ENCODE measurements around the gene DNASE1. TPM values are rescaled to one million over a fixed set of nuclear protein-coding genes. Genes with fewer than 3 reads are reported as not detected.
A peak's percentile ranks its signal among the peaks of the same experiment; 100 is the strongest.

DNASE1 gene
- total RNA-seq, 1 experiment from 2014 or later, result 11.0 TPM

- H3K4me2 ChIP-seq (ENCODE audit: low read length), result peak overlapping the region; percentile 72
- H4K20me1 ChIP-seq (ENCODE audit: insufficient read depth), result no peaks in the 10 kb centered on the region
- no peaks in the 10 kb centered on the region for H3K27me3 ChIP-seq (ENCODE audit: insufficient read depth, low read length)
- intact Hi-C loops (cut with micrococcal nuclease), result no loop called here
- H2AFZ ChIP-seq (ENCODE audit: low read depth, low read length, poor library complexity, severe bottlenecking), result no peak overlapping the region
- no TSS peak for BruUV-seq (replicated peaks)
- H3K36me3 ChIP-seq (ENCODE audit: control insufficient read depth in 1 of 2, insufficient read depth in 2 of 2, low read length in 2 of 2), result no peaks in the 10 kb centered on the region
- H3K9ac ChIP-seq (ENCODE audit: low read length), result peak overlapping the region; percentile 17; the same call in 1 of the 2 replicates
- H3K9me3 ChIP-seq (ENCODE audit: control insufficient read depth in 1 of 2, insufficient read depth in 1 of 2, low read depth in 1 of 2, low read length in 2 of 2), result no peaks in the 10 kb centered on the region
- ATAC-seq (peak; percentile 73), DNase-seq (ENCODE audit: low read depth, low spot score) (peak; percentile 51)
- ChIA-PET CTCF (interaction anchor here (0.7 to 1.0 kb wide), 2 partner anchors 8 to 9 kb away, joined by 3 read pairs; no protein-coding TSS in a partner anchor), POLR2A (no interaction called here), RAD21 (ENCODE audit: low non-redundant PET in 1 of 2, low total read pairs in 2 of 2, uncharacterized antibody in 2 of 2, unreplicated experiment in 2 of 2) (no interaction called here)
- H3K4me3 ChIP-seq (replicated peaks in 1 of 2; ENCODE audit: low read depth in 1 of 2, low read length in 2 of 2), result peak overlapping the region in 1 of 2 experiments; percentile 32; a peak in 2 of 4 replicates
- H3K9me2 ChIP-seq (ENCODE audit: insufficient read depth), result no peaks in the 10 kb centered on the region
- peak overlapping the region; percentile 75; the same call in 1 of the 2 replicates for H3K27ac ChIP-seq (ENCODE audit: low read depth, low read length)
- H3K79me2 ChIP-seq (ENCODE audit: insufficient read depth, low read length), result no peaks in the 10 kb centered on the region
- peaks cover 41 to 44% of the 10 kb centered on the region in 2 experiments for H3K4me1 ChIP-seq (ENCODE audit: control insufficient read depth in 1 of 2, insufficient read depth in 2 of 2, low read length in 2 of 2)
- TF ChIP-seq ATF3 (IDR thresholded peaks at IDR 0.05), result no peak
- peak; percentile 44 for TF ChIP-seq TCF7L2 (IDR thresholded peaks at IDR 0.05; ENCODE audit: borderline replicate concordance, extremely low read depth, insufficient read depth, insufficient read length)
- no peak for TF ChIP-seq CBX3 (IDR thresholded peaks at IDR 0.05; ENCODE audit: low read depth)
- TF ChIP-seq CEBPB (IDR thresholded peaks at IDR 0.05; ENCODE audit: low read depth), result no peak
- TF ChIP-seq SP1 (IDR thresholded peaks at IDR 0.05; ENCODE audit: low read depth), result peak; percentile 44; the same call in 1 of the 2 replicates
- TF ChIP-seq POLR2A (IDR thresholded peaks at IDR 0.05; ENCODE audit: borderline replicate concordance, extremely low read depth, insufficient read depth, insufficient read length), result no peak
- no peak for TF ChIP-seq SIN3A (IDR thresholded peaks at IDR 0.05; ENCODE audit: low read depth)
- peak; percentile 77 for TF ChIP-seq YY1 (IDR thresholded peaks at IDR 0.05; ENCODE audit: extremely low read depth, insufficient replicate concordance, low read depth, low read length)
- no peak for TF ChIP-seq REST (IDR thresholded peaks at IDR 0.05; ENCODE audit: low read depth)
- TF ChIP-seq FOSL1 (IDR thresholded peaks at IDR 0.05; ENCODE audit: low read depth), result peak; percentile 74
- TF ChIP-seq ZNF274 (IDR thresholded peaks at IDR 0.05; ENCODE audit: low read depth, low read length), result no peak
- peak; percentile 77 for TF ChIP-seq JUND (IDR thresholded peaks at IDR 0.05)
- no peak for TF ChIP-seq ZBTB33 (IDR thresholded peaks at IDR 0.05; ENCODE audit: extremely low read depth, insufficient replicate concordance, low read length)
- no peak for TF ChIP-seq ELF1 (IDR thresholded peaks at IDR 0.05; ENCODE audit: borderline replicate concordance, low read depth)
- TF ChIP-seq EZH2 (IDR thresholded peaks at IDR 0.05), result no peak
- no peak for TF ChIP-seq CTCF (IDR thresholded peaks at IDR 0.05 in 2 of 3, conservative IDR thresholded peaks at IDR 0.05 in 1 of 3; ENCODE audit: borderline replicate concordance in 1 of 3, insufficient read depth in 1 of 3, low read depth in 2 of 3, low read length in 2 of 3)
- peak; percentile 57; the same call in 1 of the 2 replicates for TF ChIP-seq MAX (IDR thresholded peaks at IDR 0.05)
- no peak for TF ChIP-seq EGR1 (IDR thresholded peaks at IDR 0.05; ENCODE audit: low read depth)
- TF ChIP-seq SRF (IDR thresholded peaks at IDR 0.05; ENCODE audit: low read depth), result no peak; the same call in 1 of the 2 replicates
- TF ChIP-seq RAD21 (IDR thresholded peaks at IDR 0.05; ENCODE audit: low read depth), result no peak
Observed at GRCh38 chr16:3646348-3646920, 8.1 kb upstream of the DNASE1 start.

Data from HCT116 (cell line).